Brain microvascular endothelial cell (primary cell): ENCODE data around the gene OR10P1.
"Not testable (repeated sequence)": the region's sequence is repeated elsewhere in the genome, so short reads cannot be mapped to it uniquely, and the experiment has no call there.

ENCODE experiments used
- DNase-seq: peaks from one replicate; pipeline ENCODE4 v3.0.0-alpha.2; 2020
- H3K27ac ChIP-seq: fragments of 250-450 bp; sonication (Bioruptor Pico); 2 replicates; pipeline ENCODE4 v1.5.1; 2020; ENCODE audit warnings: mild to moderate bottlenecking, moderate library complexity
- H3K27me3 ChIP-seq: fragments of 250-450 bp; sonication (Bioruptor Pico); replicated peaks from 2 replicates; pipeline ENCODE4 v1.5.1; 2020; ENCODE audit warnings: mild to moderate bottlenecking
- H3K36me3 ChIP-seq: fragments of 250-450 bp; sonication (Bioruptor Pico); replicated peaks from 2 replicates; pipeline ENCODE4 v1.5.1; 2020; ENCODE audit warnings: mild to moderate bottlenecking
- H3K4me3 ChIP-seq: 2 replicates; pipeline ENCODE4 v1.5.1; 2011; ENCODE audit warnings: low read depth, mild to moderate bottlenecking, control low read depth, low read length, moderate library complexity
- CTCF ChIP-seq: IDR thresholded peaks from 2 replicates; pipeline ENCODE4 v1.5.1; 2011; ENCODE audit warnings: low read depth, mild to moderate bottlenecking, moderate library complexity, low read length, control low read depth, inconsistent platforms; ENCODE audit errors: missing control alignments
- in situ Hi-C: cut with HindIII; loops from 2 replicates; pipeline ENCODE4 v1.10.0; 2017; ENCODE audit warnings: low sequenced_read_pairs, low pct_ligation_motif_present

Gene OR10P1

GRCh38 chr12:55642669-55643068 is 6.0 kb downstream of the OR10P1 start:
- H3K36me3 ChIP-seq: no peaks in the 10 kb centered on the region
- peaks cover 3% of the 10 kb centered on the region for H3K27me3 ChIP-seq
- no peak overlapping the region for H3K27ac ChIP-seq
- H3K4me3 ChIP-seq: no peak overlapping the region
- DNase-seq: no peak
- no peak for TF ChIP-seq CTCF
- in situ Hi-C loops: no loop called here

GRCh38 chr12:55644591-55644990 is 7.9 kb downstream of the OR10P1 start:
- no peak overlapping the region for H3K4me3 ChIP-seq
- in situ Hi-C loops: no loop called here
- H3K36me3 ChIP-seq: no peaks in the 10 kb centered on the region
- H3K27ac ChIP-seq: no peak overlapping the region
- no peaks in the 10 kb centered on the region for H3K27me3 ChIP-seq
- TF ChIP-seq CTCF: no peak
- DNase-seq: no peak

- H3K36me3 ChIP-seq: no peaks in the 10 kb centered on the region
- DNase-seq: no peak
- no peak overlapping the region for H3K4me3 ChIP-seq
- no peak overlapping the region for H3K27ac ChIP-seq
- in situ Hi-C loops: no loop called here
- TF ChIP-seq CTCF: no peak
- no peaks in the 10 kb centered on the region for H3K27me3 ChIP-seq
Measured at GRCh38 chr12:55647027-55647426, 10.3 kb downstream of the OR10P1 start.

- in situ Hi-C loops, H3K36me3 ChIP-seq, DNase-seq, H3K4me3 ChIP-seq, H3K27ac ChIP-seq, H3K27me3 ChIP-seq: not testable (repeated sequence)
Measured at GRCh38 chr12:55650620-55651298, 14.1 kb downstream of the OR10P1 start.

- H3K27me3 ChIP-seq: no peaks in the 10 kb centered on the region
- no peak for TF ChIP-seq CTCF
- H3K27ac ChIP-seq: no peak overlapping the region
- no peak overlapping the region for H3K4me3 ChIP-seq
- no peaks in the 10 kb centered on the region for H3K36me3 ChIP-seq
- in situ Hi-C loops: no loop called here
- DNase-seq: no peak
Measured at GRCh38 chr12:55651299-55651683, 14.6 kb downstream of the OR10P1 start.

- no peak overlapping the region for H3K27ac ChIP-seq
- no peak for DNase-seq
- H3K27me3 ChIP-seq: peaks cover 2% of the 10 kb centered on the region
- H3K36me3 ChIP-seq: no peaks in the 10 kb centered on the region
- in situ Hi-C loops: no loop called here
- TF ChIP-seq CTCF: no peak
- no peak overlapping the region for H3K4me3 ChIP-seq
Measured at GRCh38 chr12:55652352-55652751, 15.7 kb downstream of the OR10P1 start.
